GM18519 (cell line): ENCODE measurements around the gene NEURL1B.

Experiments
- ATAC-seq: cut with Tn5 transposase; IDR thresholded peaks from one replicate; pipeline ENCODE4 v1.9.1; 2021; ENCODE audit warnings: mild to moderate bottlenecking, moderate library complexity; ENCODE audit not compliant: unreplicated experiment, low FRiP score

Gene NEURL1B

DNA sequence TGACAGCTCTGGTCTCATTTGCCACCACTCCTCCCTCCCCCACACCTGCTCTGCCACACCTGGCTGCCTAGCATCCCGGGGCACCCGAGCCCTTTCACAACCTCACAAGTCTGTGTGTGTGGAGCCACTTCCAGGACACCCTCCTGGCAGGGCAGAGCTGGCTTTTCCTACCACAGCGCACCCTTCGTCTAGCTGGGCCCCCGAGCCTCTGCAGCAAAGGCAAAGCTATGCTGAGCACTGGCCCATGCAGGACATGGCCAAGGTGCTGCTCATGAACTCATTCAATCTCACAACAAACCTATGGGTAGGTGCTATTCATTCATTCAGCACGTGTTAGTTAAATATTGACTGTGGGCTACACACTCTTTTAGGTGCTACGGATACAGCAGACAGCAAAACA, 86.5 kb downstream of the NEURL1B start:
- ATAC-seq, result no peak

DNA sequence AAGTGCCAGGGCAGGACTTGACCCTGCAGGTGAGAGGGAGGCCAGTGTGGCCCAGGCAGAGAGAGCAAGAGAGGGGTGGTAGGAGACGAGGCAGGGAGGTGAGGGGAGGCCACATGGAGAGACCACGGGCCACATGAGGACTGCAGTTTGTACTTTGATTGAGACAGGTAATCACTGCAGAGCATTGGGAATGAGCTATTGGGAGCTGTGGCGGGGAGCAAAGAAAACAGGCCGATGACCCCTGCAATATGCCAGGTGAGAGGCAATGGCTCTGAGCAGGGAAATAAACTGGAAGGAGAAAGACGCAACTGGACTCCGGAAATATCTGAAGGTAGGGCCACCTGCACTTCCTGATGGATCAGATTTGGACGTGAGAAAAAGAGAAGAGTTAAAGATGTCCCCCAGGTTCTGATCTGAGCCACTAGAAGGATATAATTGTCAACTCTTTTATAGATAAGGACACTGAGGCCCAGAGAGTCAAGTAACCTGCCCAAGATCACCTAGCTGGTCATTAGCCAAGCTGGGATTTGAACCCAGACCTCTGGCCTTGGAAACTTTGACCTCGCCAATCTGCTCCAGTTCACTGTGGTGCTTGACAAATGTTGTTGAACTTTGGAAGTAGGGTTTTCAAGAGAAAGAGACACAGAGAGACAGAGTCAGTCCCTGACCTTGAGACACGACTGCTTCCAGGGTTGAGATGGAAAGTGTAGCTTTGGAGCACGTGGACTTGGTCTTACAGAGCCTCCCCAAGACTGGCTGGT, 87.6 kb downstream of the NEURL1B start:
- ATAC-seq, result no peak

DNA sequence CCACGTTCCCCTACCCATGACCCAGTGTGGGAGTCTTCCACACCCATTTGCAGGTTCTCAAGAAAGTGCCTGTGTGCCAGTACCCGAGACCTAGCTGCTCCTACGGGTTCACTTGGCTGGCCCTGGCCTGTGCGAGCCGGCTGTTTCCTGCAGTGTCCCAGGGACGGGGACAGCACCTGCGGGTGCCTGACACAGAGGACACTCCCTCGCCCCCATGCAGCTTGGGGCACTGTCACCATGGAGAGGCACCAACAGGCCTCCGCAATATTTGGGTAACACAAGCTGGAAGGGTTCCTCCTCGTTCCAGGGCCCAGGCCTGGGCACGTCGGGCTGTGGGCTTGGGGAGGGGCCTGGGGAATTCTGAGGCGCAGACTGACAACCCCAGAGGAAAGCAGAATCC, 88.5 kb downstream of the NEURL1B start:
- ATAC-seq, result no peak

DNA sequence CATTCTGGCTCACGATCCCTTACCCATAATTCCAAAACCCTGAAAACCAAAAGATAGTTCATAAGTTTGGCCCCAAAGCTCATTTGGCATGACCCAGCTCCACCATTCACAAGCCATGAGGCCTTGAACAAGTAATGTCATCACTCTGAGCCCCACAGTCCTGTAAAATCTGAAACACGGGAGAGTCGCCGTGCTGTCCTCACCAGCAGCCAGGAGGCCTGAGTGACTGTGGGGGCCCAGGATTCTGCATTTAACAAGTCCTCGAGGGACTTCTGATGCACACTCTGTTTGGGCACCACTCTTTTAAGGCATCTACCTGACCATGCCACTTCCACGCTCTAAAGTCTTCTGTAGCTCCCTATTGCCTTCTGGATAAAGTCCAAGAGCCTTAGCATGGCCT, 89.2 kb downstream of the NEURL1B start:
- no peak for ATAC-seq

DNA sequence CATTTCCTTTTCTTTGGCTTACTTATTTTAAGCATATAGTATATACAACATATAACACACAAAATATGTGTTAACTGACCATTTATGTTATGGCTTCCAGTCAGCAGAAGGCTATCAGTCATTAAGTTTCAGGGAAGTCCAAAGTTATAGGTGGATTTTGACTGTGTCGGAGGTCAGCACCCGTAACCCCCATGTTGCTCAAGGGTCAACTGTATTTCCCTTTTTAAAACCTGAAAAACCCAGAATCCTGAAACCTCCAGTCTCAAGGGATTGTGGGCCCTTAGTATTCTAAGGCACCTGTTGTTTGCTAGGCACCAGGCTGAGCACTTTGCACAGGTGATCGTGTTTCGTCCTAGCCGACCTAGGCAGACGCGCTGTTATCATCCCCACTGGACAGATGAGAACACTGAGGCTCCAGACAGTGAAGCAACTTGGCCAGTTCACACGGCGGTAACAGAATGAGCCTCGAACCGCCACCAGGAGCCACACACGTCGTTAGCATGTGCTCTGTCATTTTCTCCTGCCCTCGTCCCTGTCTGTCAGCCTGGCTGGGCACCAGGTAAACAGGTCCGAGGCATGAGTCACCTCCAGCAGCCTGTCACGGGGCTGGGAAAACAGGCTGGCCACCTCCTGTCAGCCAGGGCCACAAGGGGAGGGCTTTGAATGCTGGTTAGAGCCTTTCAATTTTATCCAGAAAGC, 90.1 kb downstream of the NEURL1B start:
- ATAC-seq, result no peak

DNA sequence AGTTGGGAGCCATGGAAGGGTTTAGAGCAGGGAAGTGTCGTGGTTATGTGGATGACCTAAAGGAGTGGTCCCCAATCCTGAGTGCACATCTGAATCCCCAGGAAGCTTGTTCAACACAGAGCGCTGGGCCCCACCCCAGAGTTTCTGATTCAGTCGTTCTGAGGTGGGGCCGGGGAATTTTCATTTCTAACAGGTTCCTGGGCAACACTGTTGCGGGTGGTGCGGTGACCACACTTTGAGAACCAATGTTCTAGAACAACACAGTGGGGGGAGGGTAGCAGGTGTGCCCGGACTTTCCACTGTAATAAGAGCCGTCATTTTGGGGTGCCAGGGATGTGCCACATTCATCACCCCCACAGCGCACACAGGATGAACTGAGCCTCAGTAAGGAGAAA, 90.6 kb downstream of the NEURL1B start:
- no peak for ATAC-seq

DNA sequence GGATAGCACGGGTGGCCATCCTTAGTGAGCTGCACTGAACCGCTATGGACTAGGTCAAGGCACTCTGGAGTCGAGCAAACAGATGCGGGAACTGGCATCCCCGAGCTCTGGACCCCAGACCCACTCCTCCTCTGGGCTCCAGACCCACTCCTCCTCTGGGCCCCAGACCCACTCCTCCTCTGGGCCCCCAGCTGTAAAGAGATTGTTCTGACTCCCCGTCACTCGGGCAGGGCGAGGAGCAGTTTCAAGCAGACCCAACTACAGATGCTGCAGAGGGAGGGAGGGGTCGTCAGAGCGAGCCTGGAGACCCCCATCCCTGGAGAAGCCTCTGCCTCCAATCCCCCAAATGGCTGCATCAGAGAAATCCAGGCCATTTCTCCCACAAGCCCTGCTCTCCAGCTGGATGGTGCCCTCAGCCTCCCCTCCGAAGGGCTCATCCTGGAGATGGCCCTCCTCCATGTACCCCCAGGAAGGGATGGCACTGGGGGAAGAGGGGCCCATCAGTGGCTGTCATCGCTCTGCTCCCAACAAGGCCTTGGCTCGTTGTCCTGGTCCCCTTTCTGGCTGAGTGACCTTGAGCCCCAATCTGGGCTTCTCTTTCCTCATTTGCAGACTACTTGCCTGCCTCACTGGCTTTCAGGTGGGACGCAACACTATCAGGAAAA, 91.3 kb downstream of the NEURL1B start:
- no peak for ATAC-seq

DNA sequence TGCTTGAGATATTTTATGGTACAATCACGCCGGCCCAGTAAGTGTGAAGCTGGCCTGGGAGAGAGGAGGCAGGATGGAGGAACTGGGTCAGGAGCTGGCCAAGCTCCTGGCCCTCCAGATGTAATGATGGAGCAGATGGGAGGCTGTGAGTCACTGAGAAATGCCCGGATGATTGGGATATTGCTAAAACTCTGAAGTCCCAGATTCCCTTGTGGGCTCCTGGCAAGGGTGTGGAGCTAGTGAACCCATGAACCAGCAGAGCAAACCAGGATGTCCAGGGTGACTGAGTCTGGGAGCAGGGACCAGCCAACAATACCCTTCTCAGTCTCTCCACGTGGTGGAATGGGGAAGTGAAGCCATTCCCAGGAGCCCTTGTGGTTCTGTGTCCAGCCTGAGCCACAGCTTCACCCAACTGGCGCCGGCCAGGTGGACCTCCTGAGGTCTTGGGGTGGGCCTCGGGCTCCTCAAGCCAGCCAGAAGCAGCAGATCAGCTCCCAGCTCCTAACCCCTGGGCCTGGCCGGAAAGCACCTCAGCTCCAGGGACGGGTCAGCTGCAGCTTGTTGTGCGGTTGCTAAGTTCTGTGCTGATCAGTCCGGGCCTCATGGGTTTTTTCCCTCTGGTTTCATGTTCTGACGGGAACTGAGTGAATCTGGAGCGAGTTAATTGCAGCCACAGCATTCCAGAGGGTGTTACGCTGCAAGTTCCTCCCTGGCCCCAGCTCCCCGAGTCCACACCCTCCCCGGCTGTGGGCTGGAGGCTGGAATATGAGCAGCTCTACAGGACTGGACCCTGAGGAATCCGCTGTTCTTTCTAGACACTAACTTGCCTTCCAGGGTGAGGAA, 92.3 kb downstream of the NEURL1B start:
- ATAC-seq, result no peak

DNA sequence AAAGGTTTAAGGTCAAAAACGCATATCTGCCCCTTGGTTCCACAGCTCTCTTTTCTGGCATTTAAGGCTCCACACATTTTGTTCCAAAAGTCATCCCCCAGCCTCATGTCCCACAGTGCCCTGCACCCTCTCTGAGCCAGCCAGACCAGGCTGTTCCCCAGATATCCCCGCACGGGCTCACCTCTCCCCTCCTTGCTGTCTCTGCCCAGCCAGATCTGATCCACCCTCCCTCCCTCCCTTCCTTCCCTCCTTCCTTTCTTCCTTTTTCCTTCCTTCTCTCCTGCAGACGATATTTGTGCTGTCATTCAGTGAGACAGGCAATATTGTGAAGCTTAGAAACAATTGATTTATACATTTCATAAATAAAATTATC, 92.9 kb downstream of the NEURL1B start:
- ATAC-seq, result no peak

DNA sequence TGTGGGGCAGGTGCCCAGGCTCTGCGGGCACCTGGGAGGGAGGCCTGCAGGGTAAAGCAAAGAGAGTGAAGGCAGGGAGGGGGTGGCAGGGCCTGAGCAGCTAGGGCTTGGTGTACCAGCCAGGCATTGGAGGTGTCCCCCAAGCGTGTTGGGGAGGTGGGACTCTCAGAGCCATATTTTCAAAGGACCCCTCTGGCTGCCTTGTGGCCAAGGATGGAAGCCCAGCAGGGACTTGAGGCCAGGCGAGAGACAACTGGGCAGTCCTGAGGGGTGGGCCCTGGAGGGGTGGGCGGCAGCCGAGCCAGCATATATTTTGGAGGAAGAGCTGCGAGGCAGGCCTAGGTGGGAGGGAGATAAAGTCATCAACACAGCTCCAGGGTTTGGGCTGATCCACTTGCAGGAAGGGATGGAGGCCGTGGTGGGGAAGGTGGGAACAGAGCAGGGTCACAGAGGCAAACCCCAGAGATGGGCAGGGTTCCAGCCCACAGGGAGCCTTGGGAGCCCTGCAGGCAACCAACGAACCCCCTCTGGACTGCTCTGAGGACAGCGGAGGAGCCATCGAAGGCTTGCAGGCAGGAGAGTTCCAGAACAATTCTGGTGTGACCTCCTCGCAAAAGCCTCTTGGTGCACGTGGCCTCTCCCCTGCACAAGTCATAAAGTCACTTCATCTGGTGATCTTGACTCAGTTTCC, 94.2 kb downstream of the NEURL1B start:
- no peak for ATAC-seq

DNA sequence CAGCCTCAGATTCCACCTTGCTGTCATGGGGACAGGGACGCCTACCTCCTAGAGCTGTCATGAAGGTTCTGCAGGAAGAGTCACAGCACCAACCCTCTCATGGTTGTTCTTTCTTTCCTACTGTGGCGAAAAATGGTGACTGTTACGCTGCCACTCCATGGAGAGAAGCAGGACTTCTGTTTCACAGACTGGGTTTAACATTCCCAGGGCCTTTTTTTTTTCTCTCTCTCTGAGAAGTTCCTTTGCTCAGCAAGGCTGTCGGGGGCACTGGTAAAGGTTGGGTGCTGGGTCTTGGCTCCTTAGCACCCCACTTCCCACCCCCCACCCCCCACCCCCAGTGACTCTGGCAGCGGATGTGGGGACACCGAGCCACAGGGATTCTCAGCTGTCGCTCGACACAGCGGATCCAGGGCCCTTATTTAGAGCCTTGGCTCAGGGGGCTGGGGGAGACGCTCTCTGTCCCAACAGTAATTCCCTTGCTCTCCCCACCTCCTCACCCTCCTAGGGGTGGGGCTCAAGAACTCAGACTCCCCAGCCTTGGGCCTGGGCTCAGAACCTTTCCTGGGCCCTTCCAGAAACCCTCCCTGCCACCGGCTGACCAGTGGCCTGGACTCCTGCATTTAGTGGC, 95.6 kb downstream of the NEURL1B start:
- no peak for ATAC-seq

DNA sequence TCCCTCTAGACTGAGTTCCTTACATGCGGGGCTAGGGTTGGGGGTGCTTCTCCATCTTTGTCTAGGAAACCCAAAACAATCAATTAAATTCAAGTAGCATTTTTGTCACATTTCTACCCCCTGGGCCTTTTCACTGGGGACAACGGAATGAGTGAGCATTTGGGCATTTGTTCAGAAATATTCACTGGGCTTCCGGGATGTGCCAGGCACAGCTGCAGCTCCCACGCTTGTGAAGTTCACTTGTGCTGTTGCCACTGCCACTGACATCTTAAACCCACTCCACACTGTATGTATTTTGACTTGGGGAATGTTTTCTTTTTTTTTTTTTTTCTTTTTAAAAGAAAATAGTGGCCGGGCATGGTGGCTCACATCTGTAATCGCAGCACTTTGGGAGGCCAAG, 98.3 kb downstream of the NEURL1B start:
- ATAC-seq, result no peak

DNA sequence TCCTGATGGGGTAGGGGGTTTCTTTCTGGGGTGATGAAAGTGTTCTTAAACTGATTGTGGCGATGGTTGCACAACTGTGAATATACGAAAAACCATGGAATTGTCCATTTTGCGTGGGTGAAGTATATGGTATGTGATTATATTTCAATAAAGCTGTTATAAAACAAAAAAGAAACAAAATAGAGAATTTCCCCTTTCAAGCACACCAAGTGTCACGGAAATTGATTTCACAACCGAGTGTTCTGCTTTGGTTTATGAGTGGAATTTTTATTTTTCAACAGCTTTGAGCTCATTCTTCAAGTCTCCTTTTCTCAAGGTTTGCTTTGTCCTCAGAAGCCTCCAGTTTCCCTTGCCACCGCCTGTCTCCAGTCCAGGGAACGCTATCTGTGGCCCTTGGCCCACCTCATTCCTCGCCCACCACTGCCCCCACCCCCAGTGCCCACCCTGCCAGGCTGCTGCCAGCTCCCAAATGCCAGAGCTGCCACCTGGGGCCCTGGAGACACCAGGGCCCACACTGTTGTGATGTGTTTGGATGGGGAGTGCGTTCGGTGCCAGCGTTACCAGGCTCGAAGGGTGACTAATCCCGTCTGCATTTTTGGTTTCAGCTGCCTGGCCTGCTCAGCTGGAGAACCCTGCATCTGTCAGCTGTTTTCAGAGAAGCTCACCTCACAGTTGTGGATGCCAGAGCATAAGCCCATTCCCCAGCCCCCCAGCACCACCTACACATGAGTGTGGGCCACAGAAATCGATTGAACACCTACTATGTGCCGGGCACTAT, 99.6 kb downstream of the NEURL1B start:
- ATAC-seq, result no peak
